HG03442 (cell line): Measurements from ENCODE around the gene ADGRA3.
"Not testable (repeated sequence)": the region's sequence is repeated elsewhere in the genome, so short reads cannot be mapped to it uniquely, and the experiment has no call there.

Experiments used
- ATAC-seq: cut with Tn5 transposase; IDR thresholded peaks from one replicate; pipeline ENCODE4 v1.9.1; 2021; ENCODE audit warnings: mild to moderate bottlenecking, moderate library complexity; ENCODE audit not compliant: unreplicated experiment

Gene ADGRA3

GRCh38 chr4:22480675-22481327 is 35.1 kb downstream of the ADGRA3 start:
- no peak for ATAC-seq

DNA sequence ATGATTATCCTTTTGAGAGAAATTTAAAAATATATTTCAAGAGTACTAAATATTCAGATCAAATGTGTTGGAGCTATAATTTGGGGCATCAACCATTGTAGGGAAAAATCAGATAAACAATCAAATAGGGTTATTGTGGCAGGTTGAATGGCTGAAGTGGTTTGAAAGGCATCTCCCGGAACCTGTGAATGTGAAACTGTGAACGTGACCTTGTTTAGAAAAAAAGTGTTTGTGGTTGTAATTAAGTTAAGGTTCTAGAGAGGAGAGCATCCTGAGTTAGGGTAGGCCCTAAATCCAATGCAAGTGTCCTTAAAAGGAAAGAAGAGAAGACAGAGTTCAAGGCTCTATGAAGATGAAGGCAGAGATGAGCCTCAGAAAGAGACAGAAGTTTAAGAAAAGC is 37.4 kb downstream of the ADGRA3 start:
- no peak for ATAC-seq

DNA sequence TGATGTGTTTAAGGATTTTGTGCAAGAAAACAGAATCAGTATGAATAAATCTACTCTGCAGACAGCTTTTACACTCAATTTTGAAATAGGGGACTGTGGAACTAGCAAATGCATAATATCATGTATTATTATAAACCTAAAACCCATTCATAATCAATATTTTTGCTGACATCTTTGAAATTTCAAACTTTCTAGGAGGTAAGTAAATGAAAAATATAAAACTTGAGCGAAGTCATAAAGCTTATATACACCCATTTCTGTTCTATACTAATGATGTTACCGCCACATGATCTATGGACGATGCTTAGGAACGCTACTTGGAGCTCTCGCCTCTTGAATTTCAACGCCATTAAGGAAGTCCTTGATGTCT is 38.1 kb downstream of the ADGRA3 start:
- ATAC-seq: no peak

DNA sequence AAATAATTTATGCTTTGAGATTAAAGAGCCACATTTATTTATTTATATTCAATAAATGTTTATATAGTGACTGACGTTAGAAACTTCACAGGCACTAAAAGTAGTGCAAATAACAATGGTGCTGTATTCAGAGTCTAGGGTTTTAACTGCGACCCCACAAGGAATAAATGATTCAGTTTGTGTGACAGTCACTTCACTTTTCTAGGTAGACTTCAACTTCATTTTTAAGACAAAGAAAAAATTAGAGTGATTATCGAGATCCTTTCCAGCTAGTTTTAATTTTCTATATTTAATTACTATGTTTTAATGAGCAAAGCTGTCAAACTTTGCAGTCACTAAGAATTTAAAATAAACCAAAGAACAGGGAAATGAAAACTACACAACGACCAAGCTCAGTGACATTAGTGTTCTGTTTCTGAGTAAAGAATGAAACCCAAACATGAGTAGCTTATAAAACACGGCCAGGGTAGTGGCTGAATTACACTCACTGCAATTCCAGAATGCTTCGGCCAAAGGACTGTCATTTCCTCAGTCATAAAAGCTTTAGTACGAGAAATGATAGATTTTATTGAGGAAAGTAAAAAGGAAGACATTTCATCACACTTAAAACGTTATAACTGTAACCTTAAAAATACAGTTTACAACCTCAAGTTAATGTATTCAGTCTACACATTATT is 38.6 kb downstream of the ADGRA3 start:
- ATAC-seq: no peak

GRCh38 chr4:22476011-22476410 is 39.9 kb downstream of the ADGRA3 start:
- no peak for ATAC-seq

DNA sequence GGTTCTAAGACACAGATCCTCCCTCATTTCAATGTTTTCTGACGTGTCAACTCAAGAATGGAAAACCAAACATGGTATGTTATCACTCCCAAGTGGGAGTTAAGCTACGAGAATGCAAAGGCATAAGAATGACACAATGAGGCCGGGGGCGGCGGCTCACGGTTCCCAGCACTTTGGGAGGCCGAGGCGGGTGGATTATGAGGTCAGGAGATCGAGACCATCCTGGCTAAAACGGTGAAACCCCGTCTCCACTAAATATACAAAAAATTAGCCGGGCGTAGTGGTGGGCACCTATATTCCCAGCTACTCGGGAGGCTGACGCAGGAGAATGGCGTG is 40.6 kb downstream of the ADGRA3 start:
- not testable (repeated sequence) for ATAC-seq

DNA sequence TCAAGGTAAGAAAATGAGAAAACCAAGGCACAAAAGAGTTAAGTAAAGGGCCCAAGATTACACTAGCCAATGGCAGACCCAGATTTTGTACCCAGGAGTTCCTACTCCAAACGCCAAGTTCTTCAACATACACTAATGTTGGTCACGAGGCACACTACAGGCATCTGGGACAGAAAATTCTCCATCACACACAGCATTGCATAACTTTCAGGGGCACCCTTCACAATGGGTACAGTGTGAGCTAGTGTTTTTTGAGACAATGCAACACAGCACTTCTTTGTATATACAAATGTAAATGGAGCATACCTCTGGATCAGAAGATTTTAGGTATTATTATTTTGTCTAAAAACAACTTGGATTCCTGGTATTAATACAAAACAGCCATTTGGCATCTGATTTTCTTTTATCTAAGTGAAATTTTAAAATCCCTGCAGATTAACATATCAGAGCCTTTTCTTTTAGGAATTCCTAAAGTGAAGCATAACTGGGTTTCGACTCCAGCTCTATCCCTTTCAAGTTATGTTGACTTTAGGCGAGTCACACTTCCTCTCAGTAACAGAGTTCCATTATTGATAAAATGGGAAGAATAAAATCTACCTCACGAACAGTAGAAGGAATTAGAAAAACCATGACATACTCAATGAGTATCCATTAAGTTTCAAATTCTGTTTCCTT is 41.1 kb downstream of the ADGRA3 start:
- no peak for ATAC-seq

DNA sequence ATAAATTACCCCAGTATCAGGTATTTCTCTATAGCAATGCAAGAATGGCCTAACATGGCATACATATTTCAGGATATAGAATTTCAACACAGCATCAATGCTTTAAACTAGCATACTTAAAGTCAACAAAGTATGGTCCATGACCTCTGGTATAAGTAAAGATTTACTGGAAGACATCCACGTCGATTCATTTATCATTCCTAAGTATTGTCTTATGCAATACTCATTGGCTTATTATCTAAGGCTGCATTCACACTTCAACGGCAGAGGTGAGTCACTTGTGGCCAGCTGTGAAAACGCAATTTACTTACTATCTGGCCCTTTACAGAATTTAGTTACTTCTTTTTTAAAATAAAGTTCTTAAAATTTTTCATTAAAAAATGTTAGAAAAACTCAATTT is 42.6 kb downstream of the ADGRA3 start:
- ATAC-seq: no peak

- ATAC-seq: no peak
Observed at GRCh38 chr4:22471999-22472461, 43.8 kb downstream of the ADGRA3 start.

DNA sequence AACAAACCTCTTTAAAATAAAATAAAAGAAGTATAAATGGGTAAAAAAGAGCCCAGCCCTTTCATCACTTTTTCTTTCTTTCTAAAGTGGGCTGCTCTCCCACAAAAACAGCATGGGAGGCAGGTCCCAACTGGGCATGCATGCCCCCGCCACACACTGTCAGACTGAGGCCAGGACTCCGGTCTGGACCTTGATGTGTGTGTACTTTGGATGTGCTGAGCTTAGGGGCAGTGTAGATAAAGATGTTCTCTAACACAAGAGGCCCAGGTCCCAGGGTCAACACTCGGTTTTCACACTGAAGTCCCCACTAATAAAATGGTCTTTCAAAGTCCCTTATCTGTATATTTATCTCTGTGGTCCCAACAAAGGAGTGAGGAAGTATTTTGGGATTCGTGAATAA is 44.4 kb downstream of the ADGRA3 start:
- no peak for ATAC-seq

DNA sequence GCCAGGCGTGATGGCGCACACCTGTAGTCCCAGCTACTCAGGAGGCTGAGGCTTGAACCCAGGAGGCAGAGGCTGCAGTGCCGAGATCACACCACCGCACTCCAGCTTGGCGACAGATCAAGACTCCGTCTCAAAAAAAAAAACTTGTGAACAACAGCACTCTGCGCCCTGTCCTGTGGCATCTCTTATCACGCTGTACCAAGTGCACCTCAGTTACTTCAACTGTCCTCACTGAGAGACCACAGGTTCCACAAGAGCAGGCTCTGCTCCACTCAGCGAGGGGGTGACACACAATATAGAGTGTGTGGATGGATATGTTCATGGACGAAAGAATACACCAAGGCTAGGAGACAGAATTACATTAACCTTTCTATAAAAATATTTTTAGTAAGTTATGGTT is 49.3 kb downstream of the ADGRA3 start:
- ATAC-seq: no peak

DNA sequence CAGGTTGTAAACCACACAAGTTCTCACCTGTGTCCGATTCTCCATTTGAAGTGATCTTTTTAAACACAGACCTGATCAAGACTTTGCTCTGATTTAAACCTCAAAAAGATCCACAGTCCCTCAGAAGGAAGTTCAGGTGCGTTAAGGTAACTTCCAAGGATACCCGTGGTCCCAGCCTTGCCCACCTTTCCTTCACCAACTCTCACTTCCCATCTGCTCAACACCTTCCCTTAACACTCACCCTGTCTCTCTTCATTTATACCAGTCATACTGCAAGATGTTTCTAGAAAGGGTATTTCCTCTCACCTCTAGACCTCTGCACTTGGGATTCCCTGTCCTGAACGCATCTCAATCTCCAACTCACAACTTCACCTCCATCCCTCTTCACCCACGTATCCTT is 49.9 kb downstream of the ADGRA3 start:
- no peak for ATAC-seq

GRCh38 chr4:22465349-22465748 is 50.5 kb downstream of the ADGRA3 start:
- ATAC-seq: no peak

DNA sequence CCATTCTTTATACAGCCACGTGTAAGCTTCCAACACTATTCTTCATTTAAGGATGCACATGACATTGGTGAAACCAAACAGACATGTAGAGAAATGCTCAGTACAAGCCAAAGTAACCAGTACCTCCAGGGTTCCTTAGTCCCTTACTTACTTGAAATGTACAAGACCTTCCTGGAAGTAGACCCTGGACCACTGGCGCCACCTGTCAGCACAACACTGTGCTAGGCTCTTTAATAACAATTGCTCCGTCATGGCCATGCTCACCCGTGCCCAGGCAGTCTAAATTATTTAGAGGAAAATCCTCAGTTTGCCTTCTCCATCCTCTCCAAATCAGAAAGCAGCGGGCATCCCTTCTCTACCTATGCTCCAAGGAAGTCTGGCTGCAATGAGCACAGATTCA is 52.7 kb downstream of the ADGRA3 start:
- ATAC-seq: no peak

- ATAC-seq: no peak
Observed at GRCh38 chr4:22462688-22463087, 53.2 kb downstream of the ADGRA3 start.

DNA sequence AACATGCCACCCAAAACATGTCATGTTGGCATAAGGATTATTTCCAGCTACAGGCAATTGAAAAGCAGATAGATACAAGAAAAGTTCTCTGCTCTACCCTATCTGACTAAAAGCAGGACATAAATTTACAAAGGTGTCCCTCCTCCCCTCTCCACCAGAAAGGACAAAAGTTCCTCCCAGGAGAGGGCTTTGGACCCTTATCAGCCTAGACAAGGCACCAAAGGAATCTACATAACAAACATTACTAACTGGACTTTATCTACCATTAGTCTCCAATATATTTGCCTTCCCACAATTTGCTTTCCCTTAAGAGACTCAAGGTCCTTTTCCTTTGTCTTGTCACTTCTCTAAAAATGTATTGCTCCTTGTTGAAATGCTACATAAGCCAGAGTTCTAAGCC is 55.6 kb downstream of the ADGRA3 start:
- no peak for ATAC-seq

GRCh38 chr4:22458098-22458497 is 57.8 kb downstream of the ADGRA3 start:
- ATAC-seq: no peak

GRCh38 chr4:22457348-22457747 is 58.5 kb downstream of the ADGRA3 start:
- ATAC-seq: no peak

- no peak for ATAC-seq
Observed at GRCh38 chr4:22456291-22456690, 59.6 kb downstream of the ADGRA3 start.

DNA sequence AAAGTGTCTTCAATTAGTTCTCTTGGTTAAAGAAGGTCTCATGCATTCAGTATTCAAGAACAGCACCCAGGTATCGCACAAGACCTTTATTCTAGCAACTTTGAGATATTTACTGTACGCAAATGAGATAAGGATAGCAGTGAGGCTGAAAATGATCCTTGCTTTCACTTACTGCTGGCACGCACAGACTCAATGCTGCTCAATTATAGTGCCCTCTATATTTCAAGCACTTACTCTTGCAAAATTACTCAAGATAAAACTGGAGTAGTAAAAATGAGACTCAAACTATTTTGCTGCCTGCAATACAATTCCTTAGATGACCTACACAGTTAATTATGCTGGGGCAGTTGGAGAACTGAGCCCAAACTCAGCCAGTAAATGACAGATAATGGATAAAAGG is 60.9 kb downstream of the ADGRA3 start:
- peak; percentile 59 for ATAC-seq

DNA sequence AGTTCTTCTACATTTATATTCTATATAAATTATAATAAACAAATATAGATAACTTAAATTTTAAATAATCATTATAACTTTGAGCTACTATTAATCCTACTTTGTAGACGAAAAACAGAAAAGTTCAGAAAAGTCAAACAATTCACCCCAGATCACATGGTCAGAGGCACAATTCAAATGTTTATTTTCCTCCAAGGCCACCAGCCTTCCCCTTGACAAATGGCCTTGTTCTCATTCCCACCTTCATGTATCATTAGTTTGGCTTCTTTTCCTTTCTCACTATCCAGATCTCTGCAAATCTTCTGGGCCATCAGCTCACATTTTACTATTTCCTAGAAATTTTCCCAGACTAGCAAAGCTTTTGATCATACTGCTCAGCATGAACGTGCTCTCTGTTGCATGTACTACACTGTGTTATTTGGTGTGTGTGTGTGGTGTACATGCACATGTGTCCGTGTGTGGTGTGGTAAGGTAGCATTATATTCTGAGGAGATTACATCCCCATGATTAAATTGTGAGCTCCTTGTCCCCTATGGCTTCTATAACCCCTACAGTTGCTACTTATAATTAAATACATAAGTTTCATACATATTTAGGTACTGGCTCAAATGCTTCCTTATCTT is 61.5 kb downstream of the ADGRA3 start:
- ATAC-seq: no peak

DNA sequence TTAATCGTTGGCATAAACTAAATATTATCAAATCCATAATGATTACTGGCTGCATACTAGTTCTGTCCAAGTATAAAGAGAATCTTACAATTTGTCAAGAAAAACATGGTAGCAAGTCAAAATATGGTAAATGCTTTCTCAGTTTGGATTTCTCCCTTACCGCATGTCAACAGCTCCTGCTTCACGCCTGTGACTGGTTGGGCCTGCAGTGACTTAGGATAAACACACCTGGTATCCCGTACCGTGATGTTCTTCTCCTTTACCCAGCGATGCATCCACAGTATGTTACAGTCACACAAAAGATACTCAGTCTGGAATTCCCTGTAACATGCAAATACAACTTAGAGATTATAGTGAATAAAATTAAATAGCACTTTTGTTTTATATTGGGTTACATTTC is 71.1 kb downstream of the ADGRA3 start:
- no peak for ATAC-seq
